KOPT-K1 (cell line): ENCODE data around the gene SOWAHC.
"Not testable (repeated sequence)": the region's sequence is repeated elsewhere in the genome, so short reads cannot be mapped to it uniquely, and the experiment has no call there.

Experiments
- H3K27ac ChIP-seq: fragments of 200-600 bp; sonication (generic); 2 replicates; pipeline ENCODE4 v1.5.1; 2016; ENCODE audit warnings: antibody characterized with exemption, mild to moderate bottlenecking, low read depth, low read length; ENCODE audit not compliant: poor library complexity, severe bottlenecking
- H3K36me3 ChIP-seq: fragments of 200-600 bp; sonication (generic); 2 replicates; pipeline ENCODE4 v1.5.1; 2017; ENCODE audit warnings: antibody characterized with exemption, mild to moderate bottlenecking, low read length, moderate library complexity; ENCODE audit not compliant: insufficient read depth
- H3K9me3 ChIP-seq: fragments of 200-600 bp; sonication (generic); 2 replicates; pipeline ENCODE4 v1.5.1; 2017; ENCODE audit warnings: antibody characterized with exemption, low read length, mild to moderate bottlenecking; ENCODE audit not compliant: insufficient read depth, poor library complexity, severe bottlenecking

SOWAHC gene, protein sequence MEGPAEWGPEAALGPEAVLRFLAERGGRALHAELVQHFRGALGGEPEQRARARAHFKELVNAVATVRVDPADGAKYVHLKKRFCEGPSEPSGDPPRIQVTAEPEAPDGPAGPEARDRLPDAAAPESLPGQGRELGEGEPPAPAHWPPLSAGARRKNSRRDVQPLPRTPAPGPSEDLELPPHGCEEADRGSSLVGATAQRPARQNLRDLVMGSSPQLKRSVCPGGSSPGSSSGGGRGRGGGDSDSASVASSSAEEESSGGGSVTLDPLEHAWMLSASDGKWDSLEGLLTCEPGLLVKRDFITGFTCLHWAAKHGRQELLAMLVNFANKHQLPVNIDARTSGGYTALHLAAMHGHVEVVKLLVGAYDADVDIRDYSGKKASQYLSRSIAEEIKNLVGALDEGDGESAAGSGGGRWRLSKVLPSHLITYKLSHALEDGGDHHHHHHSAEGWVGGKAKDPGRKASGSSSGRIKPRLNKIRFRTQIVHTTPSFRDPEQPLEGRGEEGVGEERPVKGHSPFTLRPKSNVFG

DNA sequence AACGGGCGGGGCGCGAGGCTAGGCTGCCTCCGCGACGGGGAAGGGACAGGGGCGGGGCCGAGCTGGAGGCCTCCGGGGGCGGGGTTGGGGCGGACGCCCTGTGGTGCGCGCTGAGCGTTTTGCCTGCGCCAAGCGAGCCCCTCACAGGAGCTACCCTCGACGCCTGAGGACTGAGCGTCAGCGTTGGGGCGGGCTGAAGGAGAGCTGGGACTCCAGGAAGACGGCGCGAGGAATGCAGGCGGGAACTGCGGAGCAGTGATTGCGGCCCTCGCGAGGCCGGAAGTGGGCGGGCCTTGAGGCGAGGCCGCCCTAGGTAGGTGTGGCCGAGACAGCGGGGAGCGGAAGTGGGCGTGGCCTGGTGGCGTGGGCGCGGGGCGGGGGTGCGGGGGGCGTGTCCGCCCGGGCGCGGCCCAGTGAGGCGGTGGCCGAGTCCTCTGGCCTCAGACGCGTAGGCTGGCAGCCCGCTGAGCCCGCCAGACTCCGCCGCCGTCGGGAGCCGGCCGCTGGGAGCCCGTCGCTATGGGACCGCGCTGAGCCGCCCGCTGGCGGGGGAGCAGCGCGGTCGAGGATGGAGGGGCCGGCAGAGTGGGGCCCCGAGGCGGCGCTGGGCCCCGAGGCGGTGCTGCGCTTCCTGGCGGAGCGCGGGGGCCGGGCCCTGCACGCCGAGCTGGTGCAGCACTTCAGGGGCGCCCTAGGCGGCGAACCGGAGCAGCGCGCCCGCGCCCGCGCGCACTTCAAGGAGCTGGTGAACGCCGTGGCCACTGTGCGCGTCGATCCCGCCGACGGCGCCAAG is at the start of gene SOWAHC, which contains the start of gene SEPTIN10:
Gene SOWAHC, plus strand, starts transcription at position 443 of the 793 bp plus-strand sequence. Its CDS starts 126 bp downstream, at position 569.
Gene SEPTIN10, minus strand, starts transcription at position 45 of the 793 bp plus-strand sequence. CDS start 139 bp downstream, outside the sequence.
- Histone ChIP-seq H3K36me3 (no peaks in the 10 kb centered on the region), H3K27ac (no peak within 1 kb of the TSS), H3K9me3 (peaks cover 6% of the 10 kb centered on the region)

DNA sequence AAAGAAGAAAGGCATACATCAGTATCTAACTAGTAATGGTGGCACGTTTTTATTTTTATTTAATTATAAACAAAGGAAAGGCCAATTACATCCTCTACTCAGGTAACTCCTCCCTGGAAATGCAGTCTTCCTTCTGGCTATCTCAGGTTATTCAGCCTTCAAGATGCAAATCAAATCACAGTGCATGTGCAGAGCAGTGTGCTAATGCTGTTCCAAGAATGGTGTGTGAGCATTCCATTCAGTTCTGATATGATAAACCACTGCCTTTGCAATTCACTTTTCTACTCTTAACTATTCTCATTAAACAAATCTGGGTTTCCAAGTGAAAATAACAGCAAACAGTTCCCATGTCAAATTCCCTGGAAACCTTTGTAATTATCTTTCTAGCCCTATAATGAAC is 38.8 kb upstream of the SOWAHC start:
- no peaks in the 10 kb centered on the region for H3K36me3 ChIP-seq
- no peak overlapping the region for H3K27ac ChIP-seq
- no peaks in the 10 kb centered on the region for H3K9me3 ChIP-seq

DNA sequence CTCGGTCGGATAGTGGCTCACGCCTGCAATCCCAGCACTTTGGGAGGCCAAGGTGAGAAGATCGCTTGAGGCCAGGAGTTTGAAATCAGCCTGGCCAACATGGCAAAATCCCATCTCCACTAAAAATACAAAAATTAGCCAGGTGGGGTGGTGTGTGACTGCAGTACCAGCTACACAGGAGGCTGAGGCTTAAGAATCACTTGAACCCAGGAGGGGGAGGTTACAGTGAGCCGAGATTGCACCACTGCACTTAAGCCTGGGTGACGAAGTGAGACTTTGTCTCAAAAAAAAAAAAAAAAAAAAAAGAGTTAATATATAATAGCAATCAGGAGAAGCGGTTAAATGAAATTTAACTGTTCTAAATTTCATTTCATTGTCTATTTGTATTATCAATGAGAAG is 36.5 kb upstream of the SOWAHC start:
- not testable (repeated sequence) for H3K9me3 ChIP-seq, H3K36me3 ChIP-seq, H3K27ac ChIP-seq

DNA sequence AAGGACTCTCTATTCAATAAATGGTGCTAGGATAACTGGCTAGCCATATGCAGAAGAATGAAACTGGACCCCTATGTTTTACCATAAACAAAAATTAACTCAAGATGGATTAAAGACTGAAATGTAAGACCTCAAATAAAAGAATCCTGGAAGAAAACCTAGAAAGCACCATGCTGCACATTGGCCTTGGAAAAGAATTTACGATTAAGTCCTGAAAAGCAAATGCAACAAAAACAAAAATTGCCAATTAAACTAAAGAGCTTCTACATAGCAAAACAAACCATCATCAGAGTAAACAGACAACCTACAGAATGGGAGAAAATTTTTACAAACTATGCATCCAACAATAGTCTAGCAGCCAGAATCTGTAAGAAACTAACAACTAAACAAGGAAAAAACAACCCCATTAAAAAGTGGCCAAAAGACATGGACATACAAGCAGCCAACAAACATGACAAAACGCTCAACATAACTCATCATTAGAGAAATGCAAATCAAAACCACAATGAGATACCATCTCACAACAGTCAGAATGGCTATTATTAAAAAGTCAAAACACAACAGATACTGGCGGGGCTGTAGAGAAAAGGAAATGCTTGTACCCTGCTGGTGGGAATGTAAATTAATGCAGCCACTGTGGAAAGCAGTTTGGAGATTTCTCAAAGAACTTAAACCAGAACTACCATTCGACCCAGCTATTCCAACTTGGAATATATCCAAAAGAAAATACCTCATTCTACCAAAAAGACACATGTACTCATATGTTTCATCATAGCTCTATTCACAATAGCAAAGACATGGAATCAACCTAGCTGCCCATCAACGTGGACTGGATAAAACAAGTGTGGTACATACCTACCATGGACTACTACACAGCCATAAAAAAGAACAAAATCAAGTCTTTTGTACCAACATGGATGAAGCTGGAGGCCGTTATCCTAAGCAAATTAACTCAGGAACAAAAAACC is 31.0 kb upstream of the SOWAHC start:
- Histone ChIP-seq H3K27ac (no peak overlapping the region), H3K36me3 (no peaks in the 10 kb centered on the region), H3K9me3 (no peaks in the 10 kb centered on the region)

DNA sequence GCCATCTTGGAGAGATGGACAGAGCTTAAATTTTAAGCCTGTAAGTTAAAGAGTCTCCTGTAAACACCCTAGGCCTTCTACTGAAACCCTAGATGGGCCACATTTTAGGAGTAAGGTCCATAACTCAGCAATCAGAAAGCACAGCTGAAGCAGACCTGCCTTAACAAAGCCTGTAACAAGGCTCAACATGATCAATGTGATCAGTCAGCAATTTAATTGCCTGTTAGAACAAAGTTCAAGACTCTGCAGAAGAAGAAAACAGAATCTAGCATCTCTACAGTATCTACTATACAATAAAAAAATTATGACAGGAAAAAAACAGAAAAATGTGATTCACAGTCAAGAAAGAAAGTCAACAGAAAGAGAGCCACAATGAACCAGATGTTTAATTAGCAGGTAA is 27.5 kb upstream of the SOWAHC start:
- Histone ChIP-seq H3K36me3 (no peaks in the 10 kb centered on the region), H3K9me3 (no peaks in the 10 kb centered on the region), H3K27ac (no peak overlapping the region)

DNA sequence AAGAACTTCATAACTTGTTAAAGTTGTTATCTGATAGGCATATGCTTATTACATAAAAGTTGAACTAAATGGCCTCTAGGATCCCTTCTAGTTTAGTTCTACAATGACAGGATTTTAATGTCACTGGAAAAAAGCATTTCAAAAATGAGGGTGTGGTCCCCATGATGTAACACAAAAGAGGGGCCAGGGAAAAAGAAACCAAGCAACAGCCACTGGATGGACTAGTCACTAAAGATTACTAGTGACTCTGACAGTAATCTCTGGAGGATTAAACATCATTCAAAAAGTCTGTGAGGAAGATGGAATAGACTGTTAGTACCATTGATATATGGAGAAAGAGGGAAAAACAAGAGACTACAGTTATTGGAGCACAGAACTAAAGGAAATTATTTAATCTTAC is 23.0 kb upstream of the SOWAHC start:
- Histone ChIP-seq H3K27ac (no peak overlapping the region), H3K36me3 (no peaks in the 10 kb centered on the region), H3K9me3 (no peaks in the 10 kb centered on the region)

DNA sequence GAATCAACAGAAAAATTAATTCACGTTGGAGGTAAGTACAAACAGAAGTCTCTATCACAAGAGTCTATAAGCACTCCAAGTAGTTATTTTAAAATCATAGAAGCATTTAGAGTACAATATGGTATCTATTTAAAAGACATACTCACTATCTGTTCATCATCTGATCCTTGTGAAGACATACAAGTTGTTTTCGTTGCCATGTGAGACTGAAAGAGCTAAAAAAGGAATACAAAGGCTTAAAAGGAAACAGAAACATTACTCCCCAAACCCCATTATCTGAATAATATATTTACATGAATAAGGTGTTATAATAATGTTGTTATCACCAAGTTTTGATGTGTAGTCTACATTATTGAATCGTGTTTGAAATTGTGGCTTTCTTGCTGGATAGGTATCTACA is 21.3 kb upstream of the SOWAHC start:
- Histone ChIP-seq H3K27ac (no peak overlapping the region), H3K9me3 (no peaks in the 10 kb centered on the region), H3K36me3 (no peaks in the 10 kb centered on the region)

DNA sequence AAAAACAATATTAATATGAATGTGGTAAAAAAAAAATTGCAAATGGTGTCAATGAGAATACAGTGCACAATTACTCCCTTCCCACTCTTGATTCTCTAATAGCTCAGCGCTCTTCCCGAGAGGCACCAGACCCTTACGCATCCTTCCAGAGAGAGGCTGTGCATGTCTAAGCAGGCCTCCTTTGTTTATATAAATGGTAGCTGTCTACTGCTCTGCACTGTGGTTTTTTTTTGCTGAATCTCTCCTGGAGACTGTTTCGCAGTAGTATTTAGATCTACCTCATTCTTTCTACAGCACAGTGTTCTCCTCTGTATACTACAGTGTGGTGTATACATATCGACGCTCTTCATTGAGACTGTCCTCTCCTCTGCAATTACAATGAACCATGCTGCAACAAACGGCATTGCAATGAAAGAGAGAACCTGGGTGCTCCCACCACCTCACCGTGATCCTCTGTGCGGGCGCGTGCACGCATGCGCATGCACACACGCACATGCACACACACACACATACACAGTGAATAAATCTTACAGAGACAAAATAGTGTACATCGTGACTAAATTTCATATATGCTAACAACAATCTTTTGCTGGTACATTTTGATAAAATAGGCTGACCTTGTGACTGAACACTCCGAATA is 19.8 kb upstream of the SOWAHC start:
- H3K36me3 ChIP-seq = no peaks in the 10 kb centered on the region
- no peaks in the 10 kb centered on the region for H3K9me3 ChIP-seq
- H3K27ac ChIP-seq = no peak overlapping the region

DNA sequence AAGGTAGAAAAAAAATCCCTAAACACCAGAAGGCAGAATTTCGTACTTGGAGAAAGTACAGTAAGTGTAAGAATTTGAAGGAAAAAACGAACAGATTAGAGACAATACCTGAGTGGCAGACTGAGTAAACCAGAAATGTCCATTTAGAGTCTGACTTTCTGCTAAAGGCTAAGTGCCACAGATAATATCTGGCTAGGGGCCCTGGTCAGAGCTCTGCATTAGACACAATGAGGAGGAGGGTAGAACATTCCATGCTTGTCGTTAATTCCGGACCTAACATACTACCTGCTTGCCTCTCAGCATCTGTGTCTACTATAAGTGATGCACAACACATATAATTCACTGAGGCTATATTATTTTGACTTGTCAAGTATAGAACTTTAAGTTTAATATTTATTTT is 18.5 kb upstream of the SOWAHC start:
- no peaks in the 10 kb centered on the region for H3K9me3 ChIP-seq
- no peaks in the 10 kb centered on the region for H3K36me3 ChIP-seq
- no peak overlapping the region for H3K27ac ChIP-seq

DNA sequence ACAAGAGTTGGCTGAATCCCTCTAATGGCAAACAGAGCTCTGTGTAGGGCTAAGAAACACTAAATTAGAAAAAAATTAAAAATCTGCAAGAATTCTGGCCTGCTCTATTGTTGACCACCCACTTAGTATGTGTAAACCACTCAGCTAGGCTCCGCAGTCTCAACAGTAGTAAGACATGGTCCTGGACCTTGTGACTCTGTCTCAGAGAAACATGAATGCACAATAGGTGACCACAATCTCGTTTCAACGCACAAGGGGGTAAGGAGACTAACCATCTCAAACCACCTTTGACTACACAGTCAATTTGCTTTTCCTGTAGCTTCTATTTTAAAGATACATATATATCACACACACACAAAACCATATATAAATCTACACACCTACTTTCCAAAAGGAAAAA is 16.9 kb upstream of the SOWAHC start:
- Histone ChIP-seq H3K9me3 (no peaks in the 10 kb centered on the region), H3K27ac (no peak overlapping the region), H3K36me3 (no peaks in the 10 kb centered on the region)

DNA sequence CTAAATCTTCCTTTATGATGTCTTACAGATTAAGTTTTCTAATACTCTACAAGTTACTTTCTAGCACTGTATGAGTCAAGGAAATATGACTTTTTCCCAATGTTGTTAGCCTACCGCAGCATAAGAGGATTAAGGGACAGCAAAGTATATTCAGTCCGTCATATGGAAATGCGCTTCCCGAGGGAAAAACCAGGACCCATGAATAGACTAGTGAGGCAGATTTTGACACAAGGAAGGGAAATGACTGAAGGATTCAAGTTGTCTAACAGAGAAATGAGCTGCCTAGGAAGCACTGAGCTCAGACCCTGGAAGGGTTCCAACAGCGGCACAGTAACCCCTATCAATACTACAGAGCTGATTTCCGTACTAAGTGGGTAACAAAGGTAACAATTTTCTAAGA is 12.4 kb upstream of the SOWAHC start:
- H3K36me3 ChIP-seq = no peaks in the 10 kb centered on the region
- no peak overlapping the region for H3K27ac ChIP-seq
- H3K9me3 ChIP-seq = no peaks in the 10 kb centered on the region

DNA sequence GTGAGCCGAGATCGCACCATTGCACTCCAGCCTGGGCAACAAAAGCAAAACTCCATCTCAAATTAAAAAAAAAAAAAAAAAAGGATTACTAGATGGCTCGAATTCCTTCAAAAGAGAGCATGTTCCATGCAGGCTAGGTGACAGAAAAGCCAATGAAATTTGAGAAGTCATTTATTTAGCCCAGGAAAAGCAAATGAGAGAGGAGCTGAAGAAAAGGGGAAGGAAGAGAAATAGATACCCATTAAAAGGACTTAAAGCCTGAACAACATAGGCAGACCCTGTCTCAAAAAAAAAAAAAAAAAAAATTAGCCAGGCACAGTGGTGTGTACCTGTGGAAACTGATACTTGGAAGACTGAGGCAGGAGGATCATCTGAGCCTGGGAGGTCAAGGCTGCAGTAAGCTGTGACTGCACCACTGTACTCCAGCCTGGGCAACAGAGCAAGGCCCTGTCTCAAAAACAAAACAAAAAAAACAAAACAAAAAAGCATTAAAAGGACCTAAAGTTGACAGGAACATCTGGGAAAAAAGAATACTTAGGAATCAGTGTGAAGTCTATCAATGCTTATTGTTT is 11.5 kb upstream of the SOWAHC start:
- Histone ChIP-seq H3K36me3 (no peaks in the 10 kb centered on the region), H3K27ac (no peak overlapping the region), H3K9me3 (no peaks in the 10 kb centered on the region)

DNA sequence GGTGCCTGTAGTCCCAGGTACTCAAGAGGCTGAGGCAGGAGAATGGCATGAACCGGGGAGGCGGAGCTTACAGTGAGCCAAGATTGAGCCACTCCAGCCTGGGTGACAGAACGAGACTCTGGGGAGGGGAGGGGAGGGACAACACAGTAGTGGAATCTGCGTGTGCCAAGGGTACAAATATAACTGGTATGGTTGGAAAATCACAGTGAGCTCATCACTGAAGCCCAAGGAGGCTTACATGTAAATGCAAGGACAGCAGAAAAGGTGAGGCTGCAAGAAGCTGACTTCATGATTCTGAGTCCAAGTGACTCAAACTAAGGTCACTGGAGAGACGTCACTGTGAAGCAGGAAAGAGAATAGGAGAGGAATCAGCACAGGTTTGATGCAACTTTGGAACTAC is 9.6 kb upstream of the SOWAHC start:
- no peaks in the 10 kb centered on the region for H3K9me3 ChIP-seq
- no peak overlapping the region for H3K27ac ChIP-seq
- H3K36me3 ChIP-seq = no peaks in the 10 kb centered on the region

DNA sequence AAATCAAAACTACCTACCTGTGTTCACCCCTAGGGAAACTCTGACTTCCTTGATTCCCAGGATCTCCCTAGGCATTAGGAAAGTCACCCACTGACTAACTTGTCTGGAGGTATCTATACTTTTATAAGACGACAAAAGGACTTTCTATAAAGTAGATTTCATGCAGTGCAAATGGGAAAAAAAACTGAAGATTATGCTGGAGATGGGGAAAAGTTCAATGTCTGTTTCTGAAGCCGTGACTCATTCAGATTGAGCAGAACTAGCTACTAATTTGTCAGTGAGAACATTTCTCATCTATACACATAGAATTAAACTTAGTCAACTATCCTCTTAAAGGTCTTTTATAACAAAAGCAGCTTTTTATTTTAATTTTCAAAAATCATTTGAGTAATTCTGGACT is 6.4 kb upstream of the SOWAHC start:
- Histone ChIP-seq H3K9me3 (no peaks in the 10 kb centered on the region), H3K36me3 (no peaks in the 10 kb centered on the region), H3K27ac (no peak overlapping the region)
